ENCODE results near the gene TM4SF20.
A peak's percentile ranks its signal among the peaks of the same experiment; 100 is the strongest.

Gene TM4SF20

DNA sequence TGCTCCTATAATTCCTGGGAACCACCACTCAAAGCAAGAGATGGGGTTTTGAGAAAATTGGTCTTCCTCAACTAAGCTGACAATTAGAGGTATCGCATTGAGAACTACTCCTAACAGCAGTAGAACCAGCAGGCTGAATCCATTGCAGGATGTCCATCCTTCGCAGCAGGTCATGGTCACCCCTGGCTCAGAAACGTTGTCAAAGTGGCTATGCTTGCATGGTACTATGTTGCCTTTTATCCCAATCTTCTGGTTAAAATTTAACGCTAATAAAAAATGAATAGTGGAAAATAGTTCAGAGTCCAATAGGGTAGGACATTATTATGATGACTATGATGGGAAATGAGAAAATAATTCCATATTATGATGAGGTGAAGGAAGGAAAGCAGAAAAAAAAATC is at the start of gene TM4SF20:
Gene TM4SF20 (minus strand): TSS at position 212 of the 400 bp plus-strand sequence. CDS start 38 bp downstream, at position 174.
- DNase-seq = no peak

DNA sequence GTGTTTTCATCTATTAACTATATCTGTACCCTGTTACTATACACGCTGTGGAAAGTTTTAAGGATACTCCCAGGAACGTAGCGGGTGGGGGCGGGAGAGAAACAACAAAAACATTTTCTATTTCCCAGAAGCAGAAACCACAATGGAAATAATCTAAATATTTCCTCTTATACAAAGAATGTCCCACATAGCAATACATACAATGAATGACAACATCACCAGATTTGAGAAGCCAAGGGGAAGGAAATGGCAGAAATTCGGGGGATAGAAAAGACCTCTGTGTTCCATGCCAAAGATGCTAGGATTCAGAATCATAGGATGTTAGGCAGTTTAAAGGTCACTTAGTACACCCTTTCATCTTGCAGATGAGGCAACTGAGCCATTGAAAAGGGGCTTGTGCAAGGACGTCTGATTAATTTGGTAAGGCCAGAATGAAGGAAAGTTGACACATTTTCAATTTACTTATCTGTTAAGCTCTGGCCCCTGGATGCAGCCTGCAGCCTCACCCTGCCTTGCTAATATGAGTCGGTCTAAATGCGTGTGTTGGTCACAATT is 49.7 kb upstream of the TM4SF20 start:
- no peak for DNase-seq

DNA sequence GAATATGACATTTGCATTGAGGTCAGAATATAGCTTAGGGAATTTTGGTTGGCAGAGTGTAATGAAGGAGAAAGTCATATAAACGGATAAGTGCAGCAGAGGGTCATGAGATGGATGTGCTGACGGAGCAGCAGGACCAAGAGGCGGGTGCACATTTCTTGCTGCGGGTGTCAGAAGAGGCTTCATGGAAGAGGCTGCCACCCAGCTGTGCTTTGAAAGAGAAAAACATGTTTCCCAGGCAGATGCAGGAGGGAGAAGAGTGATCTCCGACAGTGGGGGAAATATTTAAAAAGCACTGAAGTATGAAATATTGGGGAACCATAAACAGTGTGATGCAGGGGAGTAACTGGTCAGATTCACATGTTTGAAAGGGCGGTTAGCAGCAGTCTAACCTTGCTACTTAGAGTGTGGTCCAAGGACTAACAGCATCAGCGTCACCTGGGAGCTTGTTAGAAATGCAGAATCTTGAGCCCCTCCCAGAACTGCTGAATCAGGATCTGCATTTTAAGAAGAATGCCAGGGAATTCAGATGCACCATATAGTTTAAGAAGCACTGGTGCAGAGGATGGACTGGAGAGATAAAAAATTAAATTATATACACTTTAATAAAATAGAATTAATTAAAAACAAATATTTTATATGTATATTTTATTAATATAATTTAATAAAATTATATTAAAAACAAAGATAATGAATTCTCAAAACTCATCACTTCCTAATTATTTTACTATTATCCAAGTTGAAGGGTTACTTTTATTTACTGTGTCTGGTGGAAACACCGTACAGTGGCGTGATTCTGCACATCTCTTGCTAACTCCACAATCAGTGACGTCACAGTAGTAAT is 44.8 kb upstream of the TM4SF20 start:
- no peak for DNase-seq

GRCh38 chr2:227420087-227421052 is 41.3 kb upstream of the TM4SF20 start:
- DNase-seq = no peak

DNA sequence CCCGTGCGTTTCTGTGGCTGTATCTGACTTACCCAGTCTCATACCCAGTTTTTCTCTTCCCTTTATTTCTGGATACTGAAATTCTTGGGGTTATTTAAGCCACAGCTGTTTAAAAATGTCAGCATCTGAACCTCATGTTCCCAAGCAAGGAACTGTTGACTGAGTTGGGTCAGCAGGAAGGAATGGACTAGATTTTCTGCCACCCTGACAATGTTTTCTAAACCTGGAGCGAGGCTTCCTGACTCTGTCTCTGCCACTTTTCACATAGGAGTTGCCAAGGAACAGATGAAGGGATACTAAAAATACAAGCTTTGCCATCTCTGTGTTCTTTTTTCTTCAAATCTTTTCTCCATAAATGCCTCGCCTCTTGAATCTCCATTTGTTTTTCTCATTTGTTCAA is 37.6 kb upstream of the TM4SF20 start:
- no peak for DNase-seq

- DNase-seq = peak in 2 of 3 experiments; percentile 20 to 55
These were observed 36.7 kb upstream of the TM4SF20 start for GRCh38 chr2:227415538-227416424.

DNA sequence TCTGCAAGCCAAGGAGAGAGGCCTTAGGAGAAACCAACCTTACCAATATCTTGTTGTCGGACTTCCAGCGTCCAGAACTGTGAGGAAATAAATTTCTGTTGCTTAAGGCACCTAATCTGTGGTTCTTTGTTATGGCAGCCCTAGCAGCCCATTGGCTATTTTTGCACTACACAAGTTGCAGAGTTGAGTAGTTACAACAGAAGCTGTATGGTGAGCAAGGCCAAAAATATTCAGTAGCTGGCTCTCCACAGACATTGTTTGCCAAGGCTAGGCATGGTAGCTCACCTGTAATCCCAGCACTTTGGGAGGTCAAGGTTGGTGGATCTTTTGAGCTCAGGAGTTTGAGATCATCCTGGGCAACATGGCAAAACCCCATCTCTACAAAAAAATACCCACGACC is 35.7 kb upstream of the TM4SF20 start:
- DNase-seq = no peak

- DNase-seq = no peak
These were observed 34.3 kb upstream of the TM4SF20 start for GRCh38 chr2:227413371-227413770.

DNA sequence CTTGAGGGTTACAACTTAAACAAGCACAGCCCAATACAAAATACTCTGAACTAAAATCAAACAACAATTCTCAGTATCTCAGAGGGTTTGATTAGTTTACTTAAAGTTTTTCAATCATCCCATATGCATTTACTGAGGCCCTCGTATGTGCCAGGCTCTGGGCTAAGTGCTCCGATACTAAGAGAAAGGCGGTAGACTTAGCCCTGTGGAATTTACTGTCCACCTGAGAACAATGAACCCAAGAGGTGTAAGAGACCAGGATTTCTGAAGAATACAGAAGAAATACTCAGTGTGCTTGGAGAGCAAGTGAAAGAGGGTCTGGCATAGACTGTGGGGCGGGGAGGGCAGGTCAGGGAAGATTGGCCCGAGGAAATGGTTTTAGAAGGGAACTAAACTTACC is 33.8 kb upstream of the TM4SF20 start:
- DNase-seq = no peak

DNA sequence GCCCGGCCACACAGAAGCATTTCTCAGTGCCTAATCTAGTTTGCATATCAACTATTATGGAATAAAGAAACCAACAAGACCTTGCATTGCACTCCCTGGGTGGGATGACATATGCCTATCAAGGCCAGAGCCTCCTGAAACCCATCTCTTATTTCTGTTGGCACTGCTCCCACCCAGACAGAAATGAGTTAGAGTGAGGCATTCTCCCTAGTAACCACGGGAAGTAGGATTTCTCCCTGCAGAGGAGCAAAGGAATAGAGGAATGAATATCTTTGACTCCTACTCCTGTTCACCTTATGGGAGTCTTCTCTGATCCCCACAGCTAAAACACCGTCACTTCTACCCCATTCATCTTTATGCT is 32.9 kb upstream of the TM4SF20 start:
- no peak for DNase-seq

GRCh38 chr2:227411320-227411989 is 32.3 kb upstream of the TM4SF20 start:
- DNase-seq = no peak

- DNase-seq = no peak
These were observed 31.1 kb upstream of the TM4SF20 start for GRCh38 chr2:227410191-227410590.

DNA sequence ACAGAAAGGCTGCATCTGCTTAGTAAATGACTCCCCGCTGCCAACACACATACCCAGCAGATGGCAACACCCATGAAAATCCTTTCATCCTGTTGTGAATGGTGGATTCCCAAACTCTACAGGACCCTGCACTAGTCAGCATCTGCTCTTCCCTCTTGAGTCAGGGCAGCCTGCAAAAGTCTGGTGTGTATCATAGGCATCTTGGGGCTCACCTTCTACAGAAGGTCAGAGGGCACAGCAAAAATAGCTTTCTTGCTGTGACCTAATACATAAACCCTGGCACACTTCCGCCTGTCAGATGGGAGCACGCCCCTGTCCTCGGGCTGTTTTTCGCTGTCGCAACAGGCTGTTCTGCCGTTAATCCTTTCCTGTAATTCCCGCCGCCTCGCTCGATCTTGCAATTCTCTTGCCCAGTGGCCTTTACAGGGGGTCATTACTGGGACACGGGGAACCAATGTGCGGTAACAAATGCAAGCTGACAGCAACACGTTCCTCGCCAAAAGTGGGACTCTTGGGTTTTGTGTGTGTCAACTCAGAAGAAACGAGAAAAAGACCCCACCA is 28.6 kb upstream of the TM4SF20 start:
- no peak for DNase-seq

DNA sequence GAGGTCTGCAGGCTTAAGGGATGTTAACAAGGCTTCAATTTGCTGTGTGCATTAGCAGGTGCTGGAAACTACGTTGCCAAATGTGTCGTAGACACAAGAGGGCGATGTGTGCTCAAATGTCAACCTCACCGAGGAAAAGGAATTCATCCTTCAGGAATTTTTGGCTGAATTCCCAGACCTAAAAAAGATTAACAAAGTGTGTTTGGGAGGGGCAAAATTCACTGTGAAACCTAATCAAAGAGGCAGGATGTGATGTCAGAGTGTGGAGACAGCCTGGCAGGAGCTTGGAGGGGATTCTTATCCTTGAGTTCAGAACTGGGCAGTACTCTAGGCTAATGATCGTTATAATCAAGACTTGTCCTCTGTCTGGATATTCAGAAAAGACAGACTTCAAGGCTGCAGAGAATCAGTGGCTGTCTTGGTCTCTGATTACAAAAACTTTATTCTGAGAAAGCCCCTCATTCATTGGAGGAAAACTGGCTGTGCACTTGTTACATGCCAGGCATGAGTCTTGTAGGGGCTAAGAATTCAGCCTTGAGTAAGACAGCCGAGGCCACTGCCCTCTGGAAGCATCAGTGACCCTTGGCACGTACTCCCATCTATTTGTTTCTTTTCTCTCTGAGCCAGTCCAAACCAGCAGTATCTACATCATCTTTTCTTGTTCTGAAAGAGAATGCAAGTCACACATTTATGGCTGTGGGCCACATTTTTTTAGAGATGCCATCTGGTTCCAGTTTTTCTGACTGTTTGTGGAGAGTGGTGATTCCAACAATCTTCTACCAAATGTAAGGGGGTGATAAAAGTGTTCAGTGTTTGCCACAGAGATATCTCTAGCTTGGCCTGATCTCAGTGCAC is 27.3 kb upstream of the TM4SF20 start:
- peak; percentile 58 to 90 (median 75) for DNase-seq

GRCh38 chr2:227404585-227405271 is 25.6 kb upstream of the TM4SF20 start:
- DNase-seq = no peak

- no peak for DNase-seq
These were observed 23.9 kb upstream of the TM4SF20 start for GRCh38 chr2:227402959-227403358.

DNA sequence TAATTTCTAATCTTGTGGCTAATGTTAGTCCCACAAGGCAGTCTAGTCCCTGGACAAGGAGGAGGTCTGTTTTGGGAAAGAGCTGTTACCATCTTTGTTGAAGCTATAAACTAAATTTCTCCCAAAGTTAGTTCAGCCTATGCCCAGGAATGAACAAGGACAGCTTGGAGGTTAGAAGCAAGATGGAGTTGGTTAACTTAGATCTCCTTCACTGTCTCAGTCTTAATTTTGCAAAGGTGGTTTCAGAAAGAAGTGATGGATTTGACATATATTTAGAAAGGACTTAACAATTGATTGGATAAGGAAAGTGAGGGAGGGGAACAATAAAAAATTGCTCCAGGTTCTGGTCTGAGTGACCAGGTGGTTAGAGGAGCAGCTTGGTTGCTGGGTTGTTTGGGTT is 23.2 kb upstream of the TM4SF20 start:
- DNase-seq = no peak

DNA sequence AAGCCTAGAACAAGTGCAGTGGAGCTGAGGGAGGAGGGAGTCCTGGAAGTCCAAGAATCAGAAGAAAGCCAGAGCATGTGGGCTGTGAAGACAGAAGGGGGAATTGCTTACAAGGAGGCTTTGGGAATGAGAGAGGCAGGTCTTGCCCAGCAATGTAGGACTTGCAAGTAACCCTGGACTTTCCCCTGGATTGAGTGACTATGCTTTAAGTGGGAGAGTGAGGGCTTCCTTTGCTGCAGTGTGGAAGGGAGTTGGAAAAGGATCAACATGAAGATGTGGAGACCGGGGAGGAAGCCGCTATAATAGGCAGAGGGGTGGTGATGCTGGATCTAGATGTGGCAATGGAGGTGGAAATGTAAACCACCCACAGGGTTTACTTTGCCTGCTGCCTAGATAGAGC is 22.4 kb upstream of the TM4SF20 start:
- peak in 1 of 3 experiments; percentile 13 for DNase-seq
